Activated CD8-positive, alpha-beta memory T cell treated with anti-CD3 and anti-CD28 coated beads for 4 hours (primary cell): ENCODE results near the gene PLCZ1.
"Not testable (repeated sequence)": the region's sequence is repeated elsewhere in the genome, so short reads cannot be mapped to it uniquely, and the experiment has no call there.

Experiments used
- DNase-seq, 2 donors: peaks; one replicate each; pipeline ENCODE4 v3.0.0-alpha.2; 2020; ENCODE audit warnings: low read depth in 2 of 2

The PLCZ1 gene

DNA sequence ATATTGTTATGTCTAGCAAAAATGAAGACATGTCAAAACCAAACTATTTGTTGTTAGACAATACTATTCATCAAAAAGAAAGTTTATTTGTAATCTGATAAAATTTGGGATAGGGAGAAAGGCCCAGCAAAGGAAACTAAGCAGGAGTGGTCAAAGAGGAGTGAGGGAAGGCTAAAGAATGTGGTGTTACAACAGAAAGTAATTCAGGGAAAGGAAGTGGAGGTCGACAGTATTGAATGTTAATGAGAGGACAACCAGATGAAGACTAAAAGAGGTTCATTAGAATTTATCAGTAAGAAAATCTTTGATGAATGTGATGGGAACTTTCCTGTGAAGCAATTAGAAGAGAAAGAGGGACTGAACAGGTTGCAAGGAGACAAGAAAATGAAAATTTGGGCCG lies 33.9 kb downstream of the PLCZ1 start:
- no peak for DNase-seq

- DNase-seq, result no peak
These were observed 34.5 kb downstream of the PLCZ1 start for GRCh38 chr12:18703321-18703720.

- no peak for DNase-seq
These were observed 37.5 kb downstream of the PLCZ1 start for GRCh38 chr12:18700271-18700670.

- DNase-seq, result no peak
These were observed 40.7 kb downstream of the PLCZ1 start for GRCh38 chr12:18696971-18697602.

- DNase-seq, result not testable (repeated sequence)
These were observed 43.8 kb downstream of the PLCZ1 start for GRCh38 chr12:18693986-18694385.

DNA sequence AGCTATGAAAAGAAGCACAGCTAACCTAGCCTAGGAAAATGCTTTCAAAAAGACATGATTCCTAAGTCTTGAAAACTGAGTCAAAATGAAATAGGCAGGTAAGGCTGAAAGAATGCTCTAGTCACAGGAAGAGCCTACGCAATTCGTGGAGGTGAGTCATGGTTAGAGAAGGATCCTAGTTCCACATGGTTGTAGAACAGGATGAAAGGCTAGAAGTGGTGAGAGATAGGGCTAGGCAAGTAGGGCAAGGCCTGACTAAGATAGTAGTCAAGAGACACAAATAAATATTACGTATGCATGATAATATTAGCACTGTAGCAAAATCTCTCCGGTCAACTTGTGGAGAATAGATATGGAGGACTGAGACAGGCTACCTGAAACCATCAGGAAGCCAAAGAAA lies 47.2 kb downstream of the PLCZ1 start:
- DNase-seq, result no peak

- no peak for DNase-seq
These were observed 48.0 kb downstream of the PLCZ1 start for GRCh38 chr12:18689771-18690170.

GRCh38 chr12:18684430-18684829 lies 53.4 kb downstream of the PLCZ1 start:
- DNase-seq, result no peak

DNA sequence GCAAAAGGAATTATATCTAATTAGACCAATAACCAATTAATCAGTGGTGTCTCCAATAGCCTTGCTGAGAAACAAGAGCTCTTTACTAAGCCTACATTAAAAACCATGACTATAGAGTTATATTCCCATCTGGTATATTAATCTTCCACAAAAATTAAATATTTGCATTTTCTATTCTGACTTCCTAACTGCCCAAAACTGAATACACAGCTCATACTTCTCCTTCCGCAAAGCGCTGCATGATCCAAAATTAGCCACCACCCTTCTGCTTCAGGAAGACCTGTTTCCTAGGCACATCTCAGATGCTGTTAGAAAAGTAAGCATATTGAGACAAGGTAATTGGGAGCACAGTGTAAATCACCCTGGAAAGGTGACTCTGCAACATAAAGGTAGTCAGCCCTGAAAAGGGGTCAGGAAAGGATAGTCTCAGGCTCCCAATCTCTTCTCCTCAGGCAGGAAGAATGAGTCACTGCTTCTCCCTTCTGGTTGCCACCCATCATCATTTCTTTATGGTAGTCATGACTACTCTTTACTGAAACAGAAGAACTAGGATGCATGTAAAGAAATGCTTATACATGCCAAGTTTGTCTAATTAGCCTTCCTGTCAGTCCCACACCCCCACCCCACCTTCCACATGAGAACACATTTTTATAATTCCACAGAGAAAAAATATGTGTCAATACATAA lies 54.3 kb downstream of the PLCZ1 start:
- no peak for DNase-seq

GRCh38 chr12:18681818-18682217 lies 56.0 kb downstream of the PLCZ1 start:
- no peak for DNase-seq

GRCh38 chr12:18676996-18677588 lies 60.7 kb downstream of the PLCZ1 start:
- no peak for DNase-seq

- no peak for DNase-seq
These were observed 61.7 kb downstream of the PLCZ1 start for GRCh38 chr12:18676141-18676540.

DNA sequence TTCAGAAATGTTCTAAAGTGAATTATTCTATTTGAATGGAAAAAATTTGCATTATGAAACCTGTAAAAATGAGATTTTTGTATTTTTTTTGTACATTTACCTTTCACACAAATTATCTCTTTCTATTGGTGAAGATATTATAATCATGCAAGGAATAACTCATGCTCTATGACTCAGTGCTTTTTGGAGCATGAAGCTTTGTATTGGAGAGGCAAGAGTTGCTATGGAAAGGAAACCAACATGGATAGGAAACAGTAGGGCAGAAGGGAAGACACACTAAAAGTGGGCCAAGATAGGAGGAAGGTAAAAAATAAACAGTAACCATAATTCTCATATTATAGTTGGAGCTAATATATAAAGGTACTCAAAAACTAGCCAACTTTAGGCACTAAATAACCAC lies 79.0 kb downstream of the PLCZ1 start:
- DNase-seq, result no peak

- DNase-seq, result no peak
These were observed 79.6 kb downstream of the PLCZ1 start for GRCh38 chr12:18658179-18658578.

DNA sequence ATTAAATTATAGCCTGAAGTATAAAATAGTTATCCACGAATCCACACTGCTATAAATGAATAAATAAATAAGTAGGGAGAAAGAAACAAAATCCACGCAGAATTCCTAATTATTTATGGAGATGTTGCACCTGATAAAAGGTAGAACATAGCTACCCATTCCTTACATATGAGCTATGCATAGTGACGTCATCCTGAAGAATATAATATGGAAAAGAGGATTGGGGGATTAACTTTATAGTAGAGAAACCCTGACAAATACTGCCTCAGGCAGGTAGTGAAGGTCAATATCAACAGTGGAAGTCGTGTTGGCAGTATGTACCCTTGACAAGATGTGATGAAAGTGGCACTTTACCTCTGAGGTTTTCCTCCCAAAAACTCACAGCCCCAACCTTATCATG lies 82.5 kb downstream of the PLCZ1 start:
- DNase-seq, result no peak

DNA sequence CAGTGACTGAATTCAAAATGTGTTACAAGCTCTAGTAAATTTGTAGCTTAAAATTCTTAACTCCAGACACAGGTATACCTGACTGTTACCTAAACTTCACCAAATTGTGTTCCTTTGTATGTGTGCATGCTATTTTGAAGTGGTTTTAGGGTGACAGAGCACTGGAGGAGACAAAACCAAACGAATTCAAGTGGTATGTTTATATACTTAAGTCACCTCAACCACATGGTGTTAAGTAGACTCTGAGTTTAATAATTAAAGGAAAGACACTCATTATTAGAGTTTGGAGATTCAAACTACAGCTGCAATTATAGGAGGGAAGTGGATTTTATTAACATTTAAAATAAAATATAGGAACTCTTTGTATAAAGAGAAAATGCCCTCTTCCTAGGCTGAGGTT lies 84.3 kb downstream of the PLCZ1 start:
- DNase-seq, result no peak

DNA sequence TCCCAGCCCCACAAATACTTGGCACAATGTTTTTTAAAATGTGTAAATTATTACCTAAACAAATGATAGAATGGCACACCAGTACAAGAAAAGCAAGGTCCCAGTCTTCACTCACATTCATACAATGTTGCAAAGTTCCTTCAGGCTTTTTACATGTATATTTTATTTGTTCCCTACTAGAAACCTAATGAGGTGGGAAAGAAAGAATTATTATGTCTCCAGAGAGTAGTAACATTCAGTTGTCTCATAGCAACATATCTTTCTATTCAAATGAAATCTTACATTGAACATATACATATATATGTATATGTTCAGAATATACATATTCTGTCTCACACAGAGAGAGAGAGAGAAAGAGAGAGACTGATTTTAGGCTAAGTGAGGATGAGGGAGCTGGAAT lies 85.2 kb downstream of the PLCZ1 start:
- no peak for DNase-seq

DNA sequence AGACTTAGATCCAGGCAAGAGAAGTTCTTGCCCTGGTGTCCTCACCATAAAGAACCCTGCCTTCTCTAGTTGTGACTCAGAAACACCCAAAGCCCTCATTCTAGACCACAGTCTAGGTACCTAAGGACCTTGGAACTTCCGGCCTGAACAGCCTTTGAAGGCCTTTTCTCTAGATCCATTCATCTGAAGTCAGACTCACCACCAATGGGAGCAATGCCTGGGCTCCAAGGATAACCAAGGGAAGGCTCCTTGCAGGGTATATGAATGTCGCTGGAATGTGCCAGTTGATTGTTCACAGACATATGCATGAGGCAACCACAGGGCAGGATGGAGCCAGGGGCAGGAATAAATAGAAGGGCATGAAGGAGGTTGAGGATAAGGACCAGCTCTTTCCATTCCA lies 86.3 kb downstream of the PLCZ1 start:
- DNase-seq, result no peak

GRCh38 chr12:18646286-18646890 lies 91.4 kb downstream of the PLCZ1 start:
- DNase-seq, result no peak

DNA sequence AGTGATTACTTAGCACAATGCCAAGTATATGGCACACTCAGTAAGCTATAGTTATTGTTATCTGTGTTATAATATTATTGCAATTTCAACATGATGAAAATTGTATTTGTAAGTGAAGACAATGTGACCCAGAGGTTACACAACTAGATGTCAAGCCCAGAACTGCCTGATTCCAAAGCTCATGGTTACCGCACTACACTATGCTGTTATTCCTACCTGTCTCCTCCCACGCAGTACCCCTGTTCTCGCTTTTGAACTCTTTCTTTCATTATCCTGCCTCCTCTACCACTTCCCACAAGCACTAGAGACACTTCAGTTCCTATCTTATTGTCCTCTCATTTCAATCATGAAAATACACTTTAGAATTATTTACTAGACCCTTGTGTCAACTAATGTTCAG lies 93.2 kb downstream of the PLCZ1 start:
- no peak for DNase-seq

DNA sequence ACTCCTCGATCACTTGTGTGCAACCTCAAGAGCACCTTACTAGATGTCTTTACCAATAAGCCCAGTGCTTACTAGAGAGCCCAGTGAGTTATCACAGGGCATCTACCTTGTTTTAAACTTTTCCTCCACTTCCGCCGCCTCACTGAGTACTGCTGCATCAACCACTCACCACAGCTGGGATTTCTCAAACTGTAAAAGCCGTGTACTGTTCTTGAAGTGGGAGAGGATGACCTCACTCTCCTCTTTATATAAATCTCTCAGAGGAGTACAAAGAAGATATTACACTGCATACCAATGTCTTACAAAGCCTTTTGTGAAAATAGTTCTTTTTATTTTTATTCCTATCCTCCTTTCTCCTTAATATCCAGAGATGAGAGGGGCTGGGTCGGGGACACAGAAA lies 94.1 kb downstream of the PLCZ1 start:
- DNase-seq, result no peak

DNA sequence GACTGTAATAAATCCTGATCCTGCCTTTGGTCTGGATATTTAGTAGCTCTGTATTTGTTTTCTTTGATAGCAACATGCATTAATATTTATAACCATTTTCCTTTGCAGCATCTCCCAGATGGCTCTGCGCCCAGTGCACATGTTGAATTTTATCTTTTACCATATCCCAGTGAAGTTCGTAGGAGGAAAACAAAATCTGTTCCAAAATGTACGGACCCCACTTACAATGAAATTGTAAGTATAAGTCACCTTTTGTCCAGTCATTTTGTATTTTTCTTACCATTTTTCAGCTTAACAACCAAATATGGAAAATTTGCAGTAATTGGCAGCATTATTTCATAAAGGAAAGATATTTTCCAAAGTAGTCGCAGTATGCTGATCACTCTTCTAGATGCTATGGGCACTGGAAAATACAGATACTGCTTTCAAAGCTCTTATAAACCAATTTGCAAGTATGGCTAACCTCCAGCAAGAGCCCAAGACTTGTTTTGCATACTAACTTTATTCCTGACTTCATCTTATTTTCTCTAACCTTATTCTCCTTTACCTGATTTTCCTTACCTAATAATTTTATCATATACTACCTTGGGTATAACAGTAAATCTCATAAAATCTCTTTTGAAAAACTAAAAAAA lies 97.4 kb downstream of the PLCZ1 start:
- no peak for DNase-seq

DNA sequence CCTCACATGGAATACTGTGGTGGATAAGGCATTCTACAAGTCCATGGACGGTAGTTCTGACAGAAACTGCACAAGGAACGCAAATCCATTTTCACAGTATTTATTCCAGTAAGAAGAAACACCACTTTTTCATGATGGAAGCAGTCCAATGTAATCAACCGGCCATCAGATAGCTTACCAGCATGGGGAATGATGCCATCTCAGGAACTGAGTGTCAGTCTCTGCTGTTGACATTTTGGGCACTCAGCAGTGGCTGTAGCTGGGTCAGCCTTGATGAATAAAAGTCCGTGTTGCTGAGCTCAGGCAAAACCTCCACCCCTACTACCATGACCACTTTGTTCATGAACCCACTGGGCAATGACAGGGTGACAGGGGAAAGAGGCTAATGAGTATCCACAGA lies 103.4 kb downstream of the PLCZ1 start:
- DNase-seq, result no peak
